ENCODE data around the gene PGP. TPM values are rescaled to one million over a fixed set of nuclear protein-coding genes. Genes with fewer than 3 reads are reported as not detected.

The PGP gene
- total RNA-seq, 1 experiment from 2014 or later, result 38.3 TPM

- Histone ChIP-seq H3K9me3 (ENCODE audit: control insufficient read depth, low read depth, low read length) (no peaks in the 10 kb centered on the region), H3K4me2 (ENCODE audit: insufficient read depth, insufficient read length, low read length) (no peak overlapping the region), H3K79me1 (ENCODE audit: insufficient read depth, low read depth, low read length, poor library complexity, severe bottlenecking) (no peaks in the 10 kb centered on the region), H4K91ac (ENCODE audit: insufficient read length, low read depth, low read length) (no peak overlapping the region), H3K18ac (ENCODE audit: insufficient read length, low read depth, low read length) (no peak overlapping the region), H4K5ac (ENCODE audit: insufficient read length, low read depth, low read length) (no peak overlapping the region), H2BK12ac (ENCODE audit: insufficient read length, low read depth, low read length) (no peak overlapping the region), H4K20me1 (ENCODE audit: control insufficient read depth, insufficient read depth, insufficient read length) (no peaks in the 10 kb centered on the region), H3K4me1 (ENCODE audit: insufficient read depth, low read length) (no peaks in the 10 kb centered on the region), H2BK5ac (ENCODE audit: insufficient read length, low read length) (no peak overlapping the region), H3K4ac (ENCODE audit: low read depth, low read length) (no peak overlapping the region), H3K56ac (ENCODE audit: insufficient read length, low read depth, low read length) (no peak overlapping the region), H3T11ph (ENCODE audit: low read length) (no peak overlapping the region), H3K23ac (ENCODE audit: insufficient read length, low read depth, low read length) (no peak overlapping the region), H3K14ac (ENCODE audit: insufficient read depth, low read length) (no peak overlapping the region), H3K27ac (ENCODE audit: insufficient read length, low read depth, low read length) (no peak overlapping the region), H3K27me3 (ENCODE audit: insufficient read depth, low read length) (peaks cover 2% of the 10 kb centered on the region; the same call in 1 of the 2 replicates), H2AK5ac (ENCODE audit: insufficient read length, low read length) (no peak overlapping the region), H2BK120ac (ENCODE audit: low read depth, low read length, poor library complexity, severe bottlenecking) (no peak overlapping the region), H2BK20ac (ENCODE audit: low read depth, low read length, poor library complexity, severe bottlenecking) (no peak overlapping the region), H4K8ac (replicated peaks; ENCODE audit: insufficient read length, low read depth, low read length) (no peak overlapping the region), H2AFZ (ENCODE audit: low read length) (no peak overlapping the region), H3K79me2 (ENCODE audit: insufficient read depth, low read length) (no peaks in the 10 kb centered on the region), H3K23me2 (ENCODE audit: insufficient read length, low read depth, low read length, poor library complexity, severe bottlenecking) (peaks cover 13% of the 10 kb centered on the region), H3K9ac (ENCODE audit: extremely low read depth, insufficient read length, low read length) (no peak overlapping the region), H2BK15ac (ENCODE audit: low read depth, low read length) (no peak overlapping the region)
- Mint-ChIP-seq H3K27me3 (ENCODE audit: low read depth) (peaks cover 16% of the 10 kb centered on the region), H3K4me3 (no peak overlapping the region), H3K9me3 (no peaks in the 10 kb centered on the region; a peak in 1 of 5 replicates), H3K27ac (no peak overlapping the region), H3K36me3 (ENCODE audit: insufficient read depth in 1 of 3, low read depth in 3 of 3) (peaks cover 4 to 37% (median 16%) of the 10 kb centered on the region in 3 experiments; a peak in 5 of 7 replicates), H3K4me1 (peaks cover 0 to 3% of the 10 kb centered on the region in 2 experiments; a peak in 1 of 4 replicates)
- DNase-seq, result no peak
- WGBS (ENCODE audit: extremely low coverage, insufficient read length, low lambda C conversion rate), result no CpG with 5 or more reads among the region's 18 CpGs
- no peak for TF ChIP-seq CTCF (conservative IDR thresholded peaks at IDR 0.05)
These were observed 23.7 kb upstream of the PGP start for GRCh38 chr16:2238150-2238837.

Measured in H9 (cell line).